Measurements from ENCODE around the gene SYT5.

Gene SYT5

DNA sequence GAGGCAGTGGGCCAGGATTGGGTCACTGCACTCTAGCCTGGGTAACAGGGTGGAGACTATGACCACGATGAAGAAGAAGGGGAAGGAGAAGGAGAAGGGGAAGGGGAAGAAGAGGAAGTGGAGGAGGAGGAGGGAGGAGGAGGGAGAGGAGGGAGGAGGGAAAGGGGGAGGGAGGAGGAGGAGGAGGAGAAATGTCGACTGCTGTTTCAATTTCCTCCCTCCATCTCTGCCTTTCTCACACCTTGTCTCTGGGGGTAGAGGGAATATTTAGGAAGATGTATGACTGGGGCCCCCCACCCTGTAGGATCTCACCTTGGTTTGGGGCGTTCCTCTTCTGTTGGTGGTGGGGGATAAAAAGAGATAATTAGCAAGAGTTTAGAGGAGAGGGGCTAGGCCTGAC lies 34.9 kb downstream of the SYT5 start:
- DNase-seq, result no peak

DNA sequence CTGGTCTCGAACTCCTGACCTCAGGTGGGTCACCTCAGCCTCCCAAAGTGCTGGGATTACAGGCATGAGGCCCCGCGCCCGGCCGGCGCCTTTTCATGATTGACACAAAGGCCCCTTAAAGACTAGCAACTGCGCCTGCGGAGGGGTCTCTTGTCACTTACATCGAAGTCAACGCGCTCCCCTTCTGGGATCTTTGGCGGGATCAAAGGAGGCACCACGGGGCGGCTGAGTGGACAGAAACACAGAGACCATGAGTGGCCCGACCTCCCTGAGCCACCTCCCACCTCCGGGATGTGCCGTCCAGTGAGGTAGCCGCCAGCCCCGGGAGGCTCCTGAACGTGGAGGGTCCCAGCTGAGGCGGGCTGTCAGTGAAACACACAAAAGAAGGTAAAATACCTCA lies 38.4 kb downstream of the SYT5 start:
- DNase-seq, result no peak

DNA sequence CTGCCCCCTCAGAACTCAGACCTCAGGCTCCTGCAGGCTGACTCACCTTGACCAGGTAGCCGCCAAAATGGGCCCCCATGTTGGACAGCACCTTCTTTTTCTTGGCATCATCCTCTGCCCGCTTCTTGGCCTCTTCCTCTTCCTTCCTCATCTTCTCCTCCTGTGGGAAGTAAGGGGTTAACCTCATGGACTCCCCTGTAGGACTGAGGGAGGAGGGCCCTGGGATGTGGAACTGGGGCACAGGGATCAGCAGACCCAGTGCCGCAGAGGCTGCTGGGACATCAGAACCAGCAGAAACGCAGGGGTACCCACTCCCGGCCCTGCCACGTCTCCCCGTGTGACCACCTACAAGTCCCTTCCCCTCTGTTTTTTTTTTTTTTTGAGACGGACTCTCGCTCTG lies 42.2 kb downstream of the SYT5 start:
- no peak for DNase-seq

DNA sequence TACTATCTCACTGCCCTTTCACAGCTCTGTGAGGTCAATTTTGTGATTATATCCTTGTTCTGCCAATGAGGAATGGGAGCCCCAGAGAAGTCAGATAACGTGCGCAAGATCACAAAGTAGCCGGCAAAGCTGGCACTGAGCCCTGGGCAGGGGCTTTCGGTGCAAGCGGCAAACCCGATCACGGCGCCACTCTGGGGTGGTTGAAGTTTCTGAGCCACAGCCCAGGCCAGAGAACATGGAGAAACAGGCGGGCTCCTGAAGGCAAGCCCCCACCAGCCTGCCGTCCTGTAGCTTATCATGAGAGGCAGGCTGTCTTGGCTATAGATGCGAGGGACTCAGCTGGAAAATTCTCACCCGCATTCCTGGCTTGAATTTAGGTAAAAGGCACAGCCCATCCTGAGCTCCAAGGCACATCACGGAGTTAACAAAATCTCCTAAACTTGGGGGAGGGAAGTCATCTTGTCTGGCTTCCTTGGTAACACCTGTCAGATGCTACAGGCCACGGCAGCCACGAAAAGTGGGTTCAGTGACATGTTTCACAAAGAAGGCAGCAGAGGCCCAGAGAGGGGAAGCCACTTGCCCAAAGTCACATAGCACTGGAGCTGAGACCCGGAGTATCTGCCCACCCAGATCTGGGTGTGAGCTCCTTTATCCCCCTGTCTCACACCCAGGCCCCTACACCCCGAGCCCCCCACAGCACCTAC lies 43.5 kb downstream of the SYT5 start:
- DNase-seq, result no peak

DNA sequence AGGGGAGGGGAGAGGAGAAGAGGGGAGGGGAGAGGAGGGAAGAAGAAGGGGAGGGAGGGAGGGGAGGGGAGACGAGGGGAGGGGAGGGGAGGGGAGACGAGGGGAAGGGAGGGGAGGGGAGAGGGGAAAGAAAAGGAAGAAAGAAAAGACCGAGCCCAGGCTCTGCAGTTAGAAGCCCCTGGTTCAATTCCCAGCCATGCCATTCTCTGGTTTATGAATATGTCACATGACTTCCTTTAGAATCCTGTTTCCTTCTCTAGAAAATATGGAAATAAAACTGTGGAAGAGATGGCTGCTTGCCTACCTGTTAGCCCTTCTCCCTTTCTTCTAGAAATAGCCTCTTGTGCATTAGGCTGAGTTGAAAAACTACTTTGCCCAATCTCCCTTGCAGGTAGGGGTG lies 45.4 kb downstream of the SYT5 start:
- no peak for DNase-seq

GRCh38 chr19:55133639-55134444 lies 46.2 kb downstream of the SYT5 start:
- no peak for DNase-seq

- no peak for DNase-seq
Measured at GRCh38 chr19:55132453-55133129, 47.5 kb downstream of the SYT5 start.

DNA sequence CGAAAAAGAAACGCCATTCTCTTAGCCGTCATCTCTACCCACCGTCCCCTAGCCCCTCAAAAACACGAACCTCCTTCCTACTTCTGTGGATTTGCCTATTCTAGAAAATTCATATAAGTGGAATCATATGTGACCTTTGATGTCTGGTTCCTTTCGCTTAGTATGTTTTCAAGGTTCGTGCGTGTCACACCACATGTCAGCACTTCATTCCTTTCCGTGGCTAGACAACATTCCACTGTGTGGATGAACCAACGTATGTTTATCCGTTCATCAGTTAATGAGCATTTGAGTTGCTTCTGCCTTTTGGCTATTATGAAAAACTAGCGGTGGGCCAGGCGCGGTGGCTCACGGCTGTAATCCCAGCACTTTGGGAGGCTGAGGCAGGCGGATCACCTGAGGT lies 48.7 kb downstream of the SYT5 start:
- DNase-seq, result no peak
